K562 (cell line): ENCODE data around the gene NDUFAF4. TPM values are rescaled to one million over a fixed set of nuclear protein-coding genes. Genes with fewer than 3 reads are reported as not detected.

Experiments
- ATAC-seq: fragments of 200-7000 bp; cut with Tn5 transposase; 3 replicates; pipeline ENCODE4 v1.9.1; 2020; ENCODE audit warnings: moderate library complexity
- BruUV-seq: library from RNA; stranded (reverse); fragments of 400-500 nt; replicated peaks from 2 replicates; lab custom pipeline; 2021; lab: Mats Ljungman, UMichigan
- CTCF ChIA-PET: fragments of 300-600 bp; formaldehyde crosslinking; extraction: SDS; loops from one replicate; lab custom pipeline; 2021; ENCODE audit warnings: low intra/inter-chr PET ratio; lab: Yijun Ruan, JAX
- POLR2A ChIA-PET: fragments of 300-600, 350-650 bp; sonication (Branson Sonifier 250); formaldehyde crosslinking; extraction: SDS; loops from one replicate; lab custom pipeline; 2021; ENCODE audit warnings: antibody characterized with exemption, inconsistent platforms; lab: Yijun Ruan, JAX
- DNase-seq, 4 experiments: peaks; one replicate each; pipeline versions ENCODE4 v3.0.0 to v3.0.0-alpha.2; 2011 to 2018; ENCODE audit warnings: low spot score in 3 of 4, mixed read lengths in 3 of 4; ENCODE audit errors: extremely low read depth in 1 of 4
- FAIRE-seq: peaks from 2 replicates; lab custom pipeline; 2011; peaks lifted over from hg19 to GRCh38; lab: Jason Lieb, UNC
- H2AFZ ChIP-seq: 2 replicates; pipeline ENCODE4 v1.6.0; 2011; ENCODE audit warnings: low read depth, low read length, control low read depth, inconsistent platforms
- H3K27ac ChIP-seq: fragments of 200-600 bp; 3 replicates; pipeline ENCODE4 v1.8.0; 2011; ENCODE audit warnings: low read depth, mild to moderate bottlenecking, control low read depth, inconsistent platforms, low read length, moderate library complexity, mixed read lengths; ENCODE audit errors: extremely low read depth
- H3K27me3 ChIP-seq, 2 experiments: fragments of 300-600 bp in 1 of 2; 2 replicates in 1 of 2; 3 replicates in 1 of 2; pipeline versions ENCODE4 v1.6.0 to v1.8.0; 2011; ENCODE audit warnings: inconsistent platforms in 2 of 2, low read length in 2 of 2, mild to moderate bottlenecking in 1 of 2, mixed read lengths in 1 of 2, moderate library complexity in 1 of 2; ENCODE audit not compliant: control insufficient read depth in 2 of 2, insufficient read depth in 2 of 2
- H3K36me3 ChIP-seq: fragments of 300-600 bp; 3 replicates; pipeline ENCODE4 v1.8.0; 2011; ENCODE audit warnings: mild to moderate bottlenecking, low read length, inconsistent platforms; ENCODE audit not compliant: control insufficient read depth, insufficient read depth
- H3K4me1 ChIP-seq, 2 experiments: fragments of 200-600 bp in 1 of 2; replicated peaks in 1 of 2; 2 replicates in 1 of 2; 3 replicates in 1 of 2; pipeline versions ENCODE4 v1.5.1 to v1.8.0; 2011; ENCODE audit warnings: inconsistent platforms in 2 of 2, low read length in 2 of 2, mild to moderate bottlenecking in 1 of 2, mixed read lengths in 1 of 2, moderate library complexity in 1 of 2; ENCODE audit not compliant: control insufficient read depth in 2 of 2, insufficient read depth in 2 of 2
- H3K4me2 ChIP-seq: 2 replicates; pipeline ENCODE4 v1.6.1; 2011; ENCODE audit warnings: low read length, control low read depth, inconsistent platforms, mixed read lengths; ENCODE audit not compliant: insufficient read depth
- H3K4me3 ChIP-seq: fragments of 200-600 bp; sonication (generic), shearing (Covaris generic); 2 replicates; pipeline ENCODE4 v1.5.1; 2016; ENCODE audit warnings: control low read depth, inconsistent platforms
- H3K79me2 ChIP-seq: fragments of 200-600 bp; 3 replicates; pipeline ENCODE4 v1.8.0; 2011; ENCODE audit warnings: low read length, inconsistent platforms; ENCODE audit not compliant: control insufficient read depth, insufficient read depth
- H3K9ac ChIP-seq, 2 experiments: 2 replicates each; pipeline versions ENCODE4 v1.6.0 to v1.6.1; 2011; ENCODE audit warnings: low read depth in 2 of 2, low read length in 2 of 2, control low read depth in 1 of 2, inconsistent platforms in 1 of 2, mild to moderate bottlenecking in 1 of 2, mixed read lengths in 1 of 2; ENCODE audit not compliant: insufficient read depth in 1 of 2
- H3K9me1 ChIP-seq: one replicate; pipeline ENCODE4 v1.6.0; 2011; ENCODE audit warnings: inconsistent platforms, mild to moderate bottlenecking, low read length, moderate library complexity; ENCODE audit not compliant: control insufficient read depth, insufficient read depth
- H3K9me3 ChIP-seq: replicated peaks from 2 replicates; pipeline ENCODE4 v1.5.1; 2011; ENCODE audit warnings: low read depth, low read length, inconsistent platforms; ENCODE audit not compliant: control insufficient read depth, insufficient read depth
- H4K20me1 ChIP-seq: replicated peaks from 2 replicates; pipeline ENCODE4 v1.6.1; 2011; ENCODE audit warnings: low read length, inconsistent platforms, mixed read lengths; ENCODE audit not compliant: control insufficient read depth, insufficient read depth
- CC2D1A ChIP-seq: fragments of 450-650 bp; IDR thresholded peaks from 2 replicates; pipeline ENCODE4 v1.6.1; 2017; ENCODE audit warnings: mild to moderate bottlenecking
- DDX20 ChIP-seq: fragments of 450-650 bp; IDR thresholded peaks from 2 replicates; pipeline ENCODE4 v1.6.1; 2016; ENCODE audit warnings: missing genetic modification characterization, low read depth, mild to moderate bottlenecking, missing compliant biosample characterization, moderate library complexity
- HMG20A ChIP-seq: fragments of 450-650 bp; formaldehyde crosslinking; conservative IDR thresholded peaks from 2 replicates; pipeline ENCODE4 v1.4.0; 2020; ENCODE audit warnings: mild to moderate bottlenecking, mixed read lengths
- NFE2L1 ChIP-seq: fragments of 450-650 bp; IDR thresholded peaks from 2 replicates; pipeline ENCODE4 v1.6.1; 2016; ENCODE audit warnings: missing genetic modification characterization, low read depth, mild to moderate bottlenecking, missing compliant biosample characterization, moderate library complexity, borderline replicate concordance
- TCF7 ChIP-seq: sonication (generic); IDR thresholded peaks from 2 replicates; pipeline ENCODE4 v1.6.1; 2016; ENCODE audit warnings: antibody characterized with exemption, borderline replicate concordance
- ZBTB40 ChIP-seq, 2 experiments: fragments of 450-650 bp in 1 of 2; sonication (generic) in 1 of 2; formaldehyde crosslinking in 1 of 2; IDR thresholded peaks; 2 replicates each; pipeline versions ENCODE4 v1.7.1 to v1.9.0; 2016 to 2022; ENCODE audit warnings: inconsistent platforms in 1 of 2, mild to moderate bottlenecking in 1 of 2, missing genetic modification reagents in 1 of 2
- ZFP30 ChIP-seq: fragments of 250-450 bp; sonication (Bioruptor Pico); IDR thresholded peaks from 2 replicates; pipeline ENCODE4 v1.8.0; 2022; ENCODE audit warnings: moderate library complexity, mild to moderate bottlenecking, inconsistent platforms, borderline replicate concordance
- ZNF277 ChIP-seq: fragments of 250-450 bp; sonication (Bioruptor Pico); IDR thresholded peaks from 2 replicates; pipeline ENCODE4 v1.8.0; 2022; ENCODE audit warnings: inconsistent platforms, mild to moderate bottlenecking, moderate library complexity, borderline replicate concordance
- WGBS: fragments of 100-300 bp; shearing (Covaris generic); methylation state at CpG from one replicate; pipeline ENCODE4 v1.1.6; 2016; ENCODE audit warnings: low coverage, mixed read lengths; ENCODE audit not compliant: insufficient coverage; ENCODE audit errors: missing lambda C conversion rate; 5-methylcytosine and 5-hydroxymethylcytosine counted together
- in situ Hi-C: fragments of 300-500 bp; cut with MboI; formaldehyde crosslinking; loops from 4 replicates; pipeline ENCODE4 v1.15.0; 2018; ENCODE audit warnings: inconsistent platforms, mixed read lengths
- intact Hi-C: fragments of 100-400 bp; cut with micrococcal nuclease; formaldehyde crosslinking; loops from 2 replicates; pipeline ENCODE4 v1.14.2; 2022
- polyA plus RNA-seq, 8 experiments: library from polyadenylated mRNA; depleted of rRNA in 4 of 8; stranded (reverse) in 5 of 8; unstranded in 3 of 8; fragments of >200 nt; fragmentation: Nextera tagmentation in 2 of 8; fragmentation: Illumina TruSeq in 1 of 8; extraction: Ambion mirVana in 2 of 8; extraction: Trizol in 1 of 8; gene quantifications; 2 replicates each; pipeline versions ENCODE4 v1.2.1 to v1.2.3, GENCODE V29; 2011 to 2014; ENCODE audit warnings: inconsistent platforms in 1 of 8, missing spikeins in 1 of 8
- total RNA-seq, 7 experiments: library from RNA; depleted of rRNA in 6 of 7; stranded (reverse); fragments of >200 nt in 6 of 7; fragmentation: Illumina TruSeq in 2 of 7; extraction: Trizol in 2 of 7; gene quantifications; 2 replicates each; pipeline versions ENCODE4 v1.2.1 to v1.2.3, GENCODE V29; 2011 to 2021; ENCODE audit warnings: low replicate concordance in 1 of 7

Gene NDUFAF4
- total and polyA plus RNA-seq, 9 of the 15 experiments (the other 6 are each of a cell fraction or from before 2014, with no cell fraction given), result 45.0 to 418 (median 136) TPM

- Histone ChIP-seq H2AFZ (no peak overlapping the region), H3K36me3 (no peaks in the 10 kb centered on the region), H4K20me1 (no peaks in the 10 kb centered on the region), H3K27ac (no peak overlapping the region), H3K9me1 (no peaks in the 10 kb centered on the region), H3K4me1 (no peaks in the 10 kb centered on the region), H3K27me3 (peaks cover 0 to 6% of the 10 kb centered on the region in 2 experiments; a peak in 2 of 5 replicates), H3K9ac (no peak overlapping the region), H3K4me2 (no peak overlapping the region), H3K79me2 (no peaks in the 10 kb centered on the region), H3K4me3 (no peak overlapping the region), H3K9me3 (no peaks in the 10 kb centered on the region)
- DNase-seq (no peak), FAIRE-seq (no peak), ATAC-seq (no peak)
- ChIA-PET CTCF (interaction anchor here (0.7 kb wide), 1 partner anchor 189 kb away, joined by 3 read pairs; no protein-coding TSS in a partner anchor), POLR2A (interaction anchor here (1.0 kb wide), 1 partner anchor 14 kb away, joined by 3 read pairs; no protein-coding TSS in a partner anchor)
- no TSS peak for BruUV-seq
- WGBS, result 0% methylated on average over 3 of the region's 3 CpGs
- intact Hi-C loops, result no loop called here
- in situ Hi-C loops, result no loop called here
- TF ChIP-seq ZFP30 (no peak), NFE2L1 (tag) (no peak), TCF7 (no peak), DDX20 (tag) (no peak), ZNF277 (CRISPR knock-in tag) (no peak), ZBTB40 (IDR thresholded peaks at IDR 0.05) (no peak), ZBTB40 (CRISPR knock-in tag; IDR thresholded peaks at IDR 0.05) (no peak), CC2D1A (no peak), HMG20A (no peak)
Measured at GRCh38 chr6:96864216-96865054, 33.3 kb downstream of the NDUFAF4 start.
